ENCODE results near the gene TBXT.

TBXT gene

GRCh38 chr6:166192557-166192956 lies 24.9 kb upstream of the TBXT start:
- Histone ChIP-seq H3K36me3 (ENCODE audit: low read length) (no peaks in the 10 kb centered on the region), H3K9me3 (ENCODE audit: insufficient read depth, low read length) (no peaks in the 10 kb centered on the region), H3K27ac (ENCODE audit: low read depth, low read length) (no peak overlapping the region), H2AFZ (ENCODE audit: low read depth, low read length, severe bottlenecking) (no peak overlapping the region), H3K4me3 (ENCODE audit: insufficient read depth, low read length, poor library complexity, severe bottlenecking) (no peak overlapping the region), H3F3A (ENCODE audit: insufficient read depth) (no peaks in the 10 kb centered on the region), H3K4me2 (ENCODE audit: low read depth, low read length, poor library complexity, severe bottlenecking) (no peak overlapping the region), H3K27me3 (ENCODE audit: low read length) (no peaks in the 10 kb centered on the region), H3K9ac (ENCODE audit: low read length) (no peak overlapping the region), H3K79me2 (ENCODE audit: insufficient read depth, low read length) (no peaks in the 10 kb centered on the region), H3K9me2 (replicated peaks; ENCODE audit: insufficient read depth, low read length) (no peaks in the 10 kb centered on the region), H4K20me1 (ENCODE audit: low read depth, low read length) (no peaks in the 10 kb centered on the region)
- TF ChIP-seq EZH2phosphoT487 (conservative IDR thresholded peaks at IDR 0.05; ENCODE audit: low read length) (no peak), CTCF (IDR thresholded peaks at IDR 0.05; ENCODE audit: insufficient read depth, low read length, poor library complexity, severe bottlenecking) (no peak)

GRCh38 chr6:166192136-166192535 lies 24.5 kb upstream of the TBXT start:
- H3K4me3 ChIP-seq (ENCODE audit: insufficient read depth, low read length, poor library complexity, severe bottlenecking) = no peak overlapping the region
- no peak overlapping the region for H3K4me2 ChIP-seq (ENCODE audit: low read depth, low read length, poor library complexity, severe bottlenecking)
- no peaks in the 10 kb centered on the region for H4K20me1 ChIP-seq (ENCODE audit: low read depth, low read length)
- H2AFZ ChIP-seq (ENCODE audit: low read depth, low read length, severe bottlenecking) = no peak overlapping the region
- H3K79me2 ChIP-seq (ENCODE audit: insufficient read depth, low read length) = no peaks in the 10 kb centered on the region
- no peaks in the 10 kb centered on the region for H3K9me2 ChIP-seq (replicated peaks; ENCODE audit: insufficient read depth, low read length)
- no peak overlapping the region for H3K27ac ChIP-seq (ENCODE audit: low read depth, low read length)
- no peaks in the 10 kb centered on the region for H3K9me3 ChIP-seq (ENCODE audit: insufficient read depth, low read length)
- no peak for TF ChIP-seq CTCF (IDR thresholded peaks at IDR 0.05; ENCODE audit: insufficient read depth, low read length, poor library complexity, severe bottlenecking)
- TF ChIP-seq EZH2phosphoT487 (conservative IDR thresholded peaks at IDR 0.05; ENCODE audit: low read length) = no peak
- H3K27me3 ChIP-seq (ENCODE audit: low read length) = no peaks in the 10 kb centered on the region
- no peaks in the 10 kb centered on the region for H3K36me3 ChIP-seq (ENCODE audit: low read length)
- no peaks in the 10 kb centered on the region for H3F3A ChIP-seq (ENCODE audit: insufficient read depth)
- H3K9ac ChIP-seq (ENCODE audit: low read length) = no peak overlapping the region

GRCh38 chr6:166179704-166180103 lies 12.1 kb upstream of the TBXT start:
- no peaks in the 10 kb centered on the region for H3K79me2 ChIP-seq (ENCODE audit: insufficient read depth, low read length)
- no peak overlapping the region for H3K4me2 ChIP-seq (ENCODE audit: low read depth, low read length, poor library complexity, severe bottlenecking)
- H3K27me3 ChIP-seq (ENCODE audit: low read length) = no peaks in the 10 kb centered on the region
- H3K9me2 ChIP-seq (replicated peaks; ENCODE audit: insufficient read depth, low read length) = no peaks in the 10 kb centered on the region
- no peak overlapping the region for H2AFZ ChIP-seq (ENCODE audit: low read depth, low read length, severe bottlenecking)
- no peaks in the 10 kb centered on the region for H3K36me3 ChIP-seq (ENCODE audit: low read length)
- H3K9ac ChIP-seq (ENCODE audit: low read length) = no peak overlapping the region
- TF ChIP-seq CTCF (IDR thresholded peaks at IDR 0.05; ENCODE audit: insufficient read depth, low read length, poor library complexity, severe bottlenecking) = no peak
- TF ChIP-seq EZH2phosphoT487 (conservative IDR thresholded peaks at IDR 0.05; ENCODE audit: low read length) = no peak
- H3K4me3 ChIP-seq (ENCODE audit: insufficient read depth, low read length, poor library complexity, severe bottlenecking) = no peak overlapping the region
- H3K27ac ChIP-seq (ENCODE audit: low read depth, low read length) = no peak overlapping the region
- H4K20me1 ChIP-seq (ENCODE audit: low read depth, low read length) = no peaks in the 10 kb centered on the region
- no peaks in the 10 kb centered on the region for H3K9me3 ChIP-seq (ENCODE audit: insufficient read depth, low read length)
- H3F3A ChIP-seq (ENCODE audit: insufficient read depth) = no peaks in the 10 kb centered on the region
